H4 (cell line): ENCODE results near the gene ACOXL. TPM values are rescaled to one million over a fixed set of nuclear protein-coding genes. Genes with fewer than 3 reads are reported as not detected.

Experiments used
- DNase-seq: peaks from one replicate; pipeline ENCODE4 v3.0.0-alpha.2; 2015; ENCODE audit warnings: low spot score
- total RNA-seq: library from RNA; depleted of rRNA; stranded (reverse); fragments of >200 nt; shearing (Covaris generic); gene quantifications from 2 replicates; pipeline ENCODE4 v1.2.3, GENCODE V29; 2014; rRNA removed

ACOXL gene
- total RNA-seq, 1 experiment from 2014 or later, result not detected

DNA sequence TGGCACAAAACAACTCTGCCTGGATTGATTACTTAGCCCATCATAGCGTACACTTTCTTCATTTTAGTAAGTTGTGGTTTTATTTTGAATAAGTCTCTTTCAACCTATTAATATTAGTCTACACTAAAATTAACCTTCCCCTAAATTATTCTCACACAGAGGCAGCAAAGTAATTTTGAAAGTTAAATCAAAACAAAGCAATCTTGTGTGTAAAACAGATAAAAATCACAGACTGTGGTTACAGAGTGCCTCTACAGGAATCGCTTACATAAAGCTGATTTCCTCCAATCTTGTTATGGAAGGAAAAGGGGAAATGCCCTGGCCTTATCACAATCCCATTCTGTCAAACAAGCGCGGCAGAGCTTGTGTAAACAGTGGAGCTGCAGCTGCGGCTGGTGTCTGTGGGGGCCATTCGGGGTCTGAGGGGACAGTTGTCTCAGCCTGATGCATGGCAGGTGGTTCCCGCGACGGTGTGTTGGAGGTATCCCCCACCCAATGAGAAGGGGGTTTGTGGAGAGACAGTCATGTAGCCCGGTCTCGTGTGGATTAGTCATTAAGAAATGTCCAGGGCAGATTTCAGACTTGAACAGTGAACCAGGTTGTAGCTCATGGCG, 430.5 kb downstream of the ACOXL start:
- no peak for DNase-seq

DNA sequence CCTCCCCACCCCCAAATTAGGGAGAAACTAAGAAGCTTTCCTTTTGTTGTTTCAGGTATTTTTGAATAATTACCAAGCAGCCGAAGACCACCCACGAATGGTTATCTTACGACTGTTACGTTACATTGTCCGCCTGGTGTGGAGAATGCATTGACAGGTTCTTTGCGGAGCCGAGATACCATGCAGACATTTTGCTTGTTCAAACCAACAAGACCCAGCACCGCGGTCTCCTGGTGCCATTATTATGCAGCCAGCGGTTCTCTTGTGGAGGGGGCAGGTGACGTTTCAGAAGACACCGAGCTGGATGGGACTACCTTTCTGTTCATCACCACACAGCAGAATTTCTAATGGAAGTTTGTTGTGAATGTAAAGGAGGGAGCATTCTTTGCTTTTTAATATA, 431.7 kb downstream of the ACOXL start:
- no peak for DNase-seq

DNA sequence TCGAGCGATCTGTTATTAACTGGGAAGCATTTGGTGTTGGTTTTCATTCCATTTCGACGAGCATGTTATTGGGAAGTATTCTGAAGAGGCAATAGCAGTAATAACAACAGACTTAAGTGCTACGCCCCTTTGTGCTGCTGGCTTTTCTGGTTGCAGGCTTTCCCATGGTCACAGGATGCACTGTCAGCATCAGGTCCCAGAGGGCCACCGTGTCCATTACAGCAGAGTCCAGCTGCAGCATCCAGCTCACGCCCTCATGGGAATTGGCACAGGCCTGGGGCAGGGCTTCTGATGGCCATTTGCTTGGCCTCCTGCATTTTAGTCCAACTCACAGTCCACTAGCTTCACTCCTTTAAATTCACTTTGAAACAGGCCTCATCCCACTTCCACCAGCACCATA, 432.7 kb downstream of the ACOXL start:
- DNase-seq, result no peak

DNA sequence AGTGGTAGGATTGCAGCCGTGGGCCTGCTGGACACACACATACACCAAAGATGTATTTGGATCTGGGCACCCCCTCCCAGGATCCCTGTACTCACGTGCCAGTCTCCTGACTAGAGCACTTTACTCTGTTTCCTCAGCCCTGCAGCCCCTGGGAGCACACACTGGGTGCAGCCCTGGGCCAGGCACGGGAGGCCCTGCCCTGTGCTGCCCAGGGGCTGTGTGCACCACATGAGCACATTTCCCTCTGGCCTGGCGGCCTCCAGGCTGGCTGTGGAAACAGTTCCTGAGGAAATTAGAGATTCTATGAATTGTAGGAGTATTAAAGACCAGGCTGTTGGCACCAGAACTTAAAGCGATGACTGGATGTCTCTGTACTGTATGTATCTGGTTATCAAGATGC, 433.7 kb downstream of the ACOXL start:
- no peak for DNase-seq

DNA sequence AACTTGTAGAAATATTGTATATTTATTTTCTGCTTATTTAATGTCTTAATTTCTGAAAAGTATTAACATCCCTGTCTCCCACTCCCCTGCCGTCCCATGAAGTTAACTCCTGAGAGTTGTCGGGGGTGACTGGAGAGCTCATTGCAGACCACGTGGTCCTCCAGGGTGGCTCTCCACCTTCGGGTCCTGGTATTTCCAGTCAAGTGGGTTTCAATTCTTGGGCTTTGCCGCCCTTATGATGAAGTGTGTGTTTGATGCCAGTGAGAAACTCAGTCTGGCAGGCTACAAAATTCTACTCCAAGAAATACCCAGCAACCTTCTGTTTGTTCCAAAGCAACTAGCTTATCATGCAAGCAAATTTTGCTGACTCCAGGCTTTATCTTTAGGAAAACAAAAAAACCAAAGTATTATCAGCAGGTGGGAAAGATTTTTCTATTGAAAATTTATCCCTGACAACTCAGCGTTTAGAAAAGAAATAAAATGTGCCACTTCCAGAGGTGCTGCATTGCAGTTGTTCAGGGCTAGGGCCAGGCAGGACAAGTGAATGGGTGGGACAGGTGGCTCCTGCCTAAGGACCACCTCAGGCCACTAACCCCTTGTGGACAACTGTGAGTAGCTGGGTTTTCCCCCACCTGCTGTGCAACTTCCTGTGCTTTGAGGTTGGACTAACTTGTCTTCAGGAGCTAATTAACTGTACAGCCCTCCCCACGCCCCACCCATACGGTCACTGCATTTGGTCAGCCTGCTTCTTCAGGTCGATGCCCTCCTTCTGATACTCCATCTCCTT, 434.9 kb downstream of the ACOXL start:
- DNase-seq, result no peak

DNA sequence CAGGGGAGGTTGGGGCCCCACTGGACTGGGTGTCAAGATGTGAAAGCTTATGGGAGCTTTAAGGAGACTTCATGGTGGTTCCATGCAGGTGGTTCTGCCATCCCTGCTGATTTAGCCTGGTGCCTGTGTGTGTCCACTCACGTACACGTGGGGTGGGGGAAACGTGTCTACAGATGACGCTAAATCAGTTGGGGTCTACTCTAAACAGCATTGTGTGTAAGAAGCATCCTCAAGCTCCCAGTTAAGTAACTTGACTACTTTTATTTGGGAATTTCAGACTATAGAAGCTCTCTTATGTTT, 435.4 kb downstream of the ACOXL start:
- DNase-seq, result no peak

Other genes with a start within 250 kb of the ACOXL start
- 6.3 and 8.3 TPM in 2 replicates for gene RGPD6, start 155.4 kb upstream of the ACOXL start, total RNA-seq
- gene BUB1, start 54.5 kb upstream of the ACOXL start, total RNA-seq, result 57.7 and 85.3 TPM in 2 replicates